GM11168 (cell line): ENCODE measurements around the gene PCDHGA12.
"Not testable (repeated sequence)": the region's sequence is repeated elsewhere in the genome, so short reads cannot be mapped to it uniquely, and the experiment has no call there.

ENCODE experiments used
- in situ Hi-C: fragments of 300-500 bp; cut with MboI; formaldehyde crosslinking; loops from one replicate; pipeline ENCODE4 v1.12.0; 2022; ENCODE audit warnings: low sequenced_read_pairs; ENCODE audit not compliant: unreplicated experiment

The PCDHGA12 gene

DNA sequence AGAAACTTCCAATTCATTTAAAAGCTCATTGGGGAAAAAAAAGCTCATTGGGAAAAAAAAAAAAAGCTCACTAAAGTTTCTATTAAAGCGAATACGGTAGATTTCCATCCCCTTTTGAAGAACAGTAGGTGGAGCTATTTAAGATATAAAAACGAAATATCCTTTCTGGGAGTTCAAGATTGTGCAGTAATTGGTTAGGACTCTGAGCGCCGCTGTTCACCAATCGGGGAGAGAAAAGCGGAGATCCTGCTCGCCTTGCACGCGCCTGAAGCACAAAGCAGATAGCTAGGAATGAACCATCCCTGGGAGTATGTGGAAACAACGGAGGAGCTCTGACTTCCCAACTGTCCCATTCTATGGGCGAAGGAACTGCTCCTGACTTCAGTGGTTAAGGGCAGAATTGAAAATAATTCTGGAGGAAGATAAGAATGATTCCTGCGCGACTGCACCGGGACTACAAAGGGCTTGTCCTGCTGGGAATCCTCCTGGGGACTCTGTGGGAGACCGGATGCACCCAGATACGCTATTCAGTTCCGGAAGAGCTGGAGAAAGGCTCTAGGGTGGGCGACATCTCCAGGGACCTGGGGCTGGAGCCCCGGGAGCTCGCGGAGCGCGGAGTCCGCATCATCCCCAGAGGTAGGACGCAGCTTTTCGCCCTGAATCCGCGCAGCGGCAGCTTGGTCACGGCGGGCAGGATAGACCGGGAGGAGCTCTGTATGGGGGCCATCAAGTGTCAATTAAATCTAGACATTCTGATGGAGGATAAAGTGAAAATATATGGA lies at the start of gene PCDHGA12:
TSS of gene PCDHGA12 (plus strand) at position 176 of the 782 bp plus-strand sequence. CDS start at position 429, 253 bp downstream.
- in situ Hi-C loops = no loop called here

DNA sequence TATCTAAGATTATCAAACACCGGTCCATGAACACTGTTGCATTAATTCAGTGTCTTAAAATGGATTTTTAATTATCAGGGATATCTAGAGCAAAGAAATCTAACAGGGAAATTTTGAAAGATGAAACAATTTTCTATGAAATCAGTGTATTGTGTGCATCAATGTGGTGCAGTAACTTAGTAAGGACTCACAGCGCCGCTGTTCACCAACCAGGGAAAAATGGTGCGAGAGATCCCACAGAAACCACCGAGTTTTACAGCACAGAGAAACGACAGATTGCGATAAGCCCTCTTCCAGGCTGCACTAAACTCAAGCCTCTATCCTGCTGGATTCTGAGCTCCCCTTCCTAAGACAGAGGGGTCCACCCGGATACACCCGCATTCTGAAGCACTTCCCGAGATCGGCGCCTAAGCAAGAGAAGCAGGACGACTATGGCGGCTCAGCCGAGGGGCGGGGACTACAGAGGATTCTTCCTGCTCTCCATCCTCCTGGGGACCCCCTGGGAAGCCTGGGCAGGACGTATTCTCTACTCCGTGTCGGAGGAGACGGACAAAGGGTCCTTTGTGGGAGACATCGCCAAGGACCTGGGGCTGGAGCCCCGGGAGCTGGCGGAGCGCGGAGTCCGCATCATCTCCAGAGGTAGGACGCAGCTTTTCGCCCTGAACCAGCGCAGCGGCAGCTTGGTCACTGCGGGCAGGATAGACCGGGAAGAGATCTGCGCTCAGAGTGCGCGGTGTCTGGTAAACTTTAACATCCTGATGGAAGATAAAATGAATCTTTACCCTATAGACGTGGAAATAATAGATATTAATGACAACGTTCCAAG lies 47.6 kb upstream of the PCDHGA12 start, which contains the start of gene PCDHGA7:
TSS of gene PCDHGA7 (plus strand) at position 274 of the 826 bp plus-strand sequence. CDS start at position 432, 158 bp downstream.
- in situ Hi-C loops = no loop called here

GRCh38 chr5:141383345-141383744 lies 47.0 kb upstream of the PCDHGA12 start:
- in situ Hi-C loops = no loop called here

- in situ Hi-C loops = no loop called here
Observed at GRCh38 chr5:141384471-141385267, 45.6 kb upstream of the PCDHGA12 start.

GRCh38 chr5:141387557-141388311 lies 42.6 kb upstream of the PCDHGA12 start, which contains the start of gene PCDHGB4:
TSS of gene PCDHGB4 (plus strand) at chr5:141387698. CDS start at chr5:141387885, 187 bp downstream.
- in situ Hi-C loops = not testable (repeated sequence)

DNA sequence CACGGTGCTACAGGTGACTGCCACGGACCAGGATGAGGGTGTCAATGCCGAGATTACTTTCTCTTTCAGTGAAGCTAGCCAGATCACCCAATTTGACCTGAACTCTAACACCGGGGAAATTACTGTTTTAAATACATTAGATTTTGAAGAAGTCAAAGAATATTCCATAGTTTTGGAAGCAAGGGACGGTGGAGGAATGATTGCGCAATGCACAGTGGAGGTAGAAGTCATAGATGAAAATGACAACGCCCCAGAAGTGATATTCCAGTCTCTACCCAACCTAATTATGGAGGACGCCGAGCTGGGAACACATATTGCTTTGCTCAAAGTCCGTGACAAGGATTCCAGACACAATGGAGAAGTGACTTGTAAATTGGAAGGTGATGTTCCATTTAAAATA lies 41.6 kb upstream of the PCDHGA12 start:
- in situ Hi-C loops = no loop called here

- in situ Hi-C loops = loop anchor here (10.0 kb wide), 1 partner anchor 655 kb away; no protein-coding TSS in a partner anchor
Observed at GRCh38 chr5:141389153-141390042, 40.9 kb upstream of the PCDHGA12 start.

DNA sequence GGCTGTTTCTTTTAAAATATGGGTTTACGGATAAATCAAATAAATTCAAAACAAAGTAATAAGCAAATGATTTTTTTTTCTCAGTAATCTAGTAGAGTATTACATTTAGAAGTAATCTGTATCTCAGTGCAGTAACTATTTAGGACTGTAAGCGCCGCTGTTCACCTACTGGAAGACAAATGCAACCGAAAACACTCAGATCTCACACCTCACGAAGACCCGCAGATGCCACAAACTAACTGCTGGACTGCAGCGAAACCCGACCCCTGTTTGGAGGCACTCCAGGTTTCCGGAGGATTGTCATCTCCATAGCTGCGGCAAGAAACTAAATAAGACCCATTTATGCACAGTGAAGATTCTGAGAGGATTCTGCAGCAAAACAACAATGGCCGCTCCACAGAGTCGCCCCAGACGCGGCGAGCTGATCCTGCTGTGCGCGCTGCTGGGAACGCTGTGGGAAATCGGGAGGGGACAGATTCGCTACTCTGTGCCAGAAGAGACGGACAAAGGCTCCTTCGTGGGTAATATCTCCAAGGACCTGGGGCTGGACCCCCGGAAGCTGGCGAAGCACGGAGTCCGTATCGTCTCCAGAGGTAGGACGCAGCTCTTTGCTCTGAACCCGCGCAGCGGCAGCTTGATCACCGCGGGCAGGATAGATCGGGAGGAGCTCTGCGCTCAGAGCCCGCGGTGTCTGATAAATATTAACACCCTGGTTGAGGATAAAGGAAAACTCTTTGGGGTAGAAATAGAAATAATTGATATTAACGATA lies 37.7 kb upstream of the PCDHGA12 start, which contains the start of gene PCDHGA8:
TSS of gene PCDHGA8 (plus strand) at position 205 of the 770 bp plus-strand sequence. CDS start at position 386, 181 bp downstream.
- in situ Hi-C loops = loop anchor here (10.0 kb wide), 1 partner anchor 658 kb away; no protein-coding TSS in a partner anchor

- in situ Hi-C loops = loop anchor here (10.0 kb wide), 1 partner anchor 658 kb away; no protein-coding TSS in a partner anchor
Observed at GRCh38 chr5:141393267-141393666, 37.0 kb upstream of the PCDHGA12 start.

DNA sequence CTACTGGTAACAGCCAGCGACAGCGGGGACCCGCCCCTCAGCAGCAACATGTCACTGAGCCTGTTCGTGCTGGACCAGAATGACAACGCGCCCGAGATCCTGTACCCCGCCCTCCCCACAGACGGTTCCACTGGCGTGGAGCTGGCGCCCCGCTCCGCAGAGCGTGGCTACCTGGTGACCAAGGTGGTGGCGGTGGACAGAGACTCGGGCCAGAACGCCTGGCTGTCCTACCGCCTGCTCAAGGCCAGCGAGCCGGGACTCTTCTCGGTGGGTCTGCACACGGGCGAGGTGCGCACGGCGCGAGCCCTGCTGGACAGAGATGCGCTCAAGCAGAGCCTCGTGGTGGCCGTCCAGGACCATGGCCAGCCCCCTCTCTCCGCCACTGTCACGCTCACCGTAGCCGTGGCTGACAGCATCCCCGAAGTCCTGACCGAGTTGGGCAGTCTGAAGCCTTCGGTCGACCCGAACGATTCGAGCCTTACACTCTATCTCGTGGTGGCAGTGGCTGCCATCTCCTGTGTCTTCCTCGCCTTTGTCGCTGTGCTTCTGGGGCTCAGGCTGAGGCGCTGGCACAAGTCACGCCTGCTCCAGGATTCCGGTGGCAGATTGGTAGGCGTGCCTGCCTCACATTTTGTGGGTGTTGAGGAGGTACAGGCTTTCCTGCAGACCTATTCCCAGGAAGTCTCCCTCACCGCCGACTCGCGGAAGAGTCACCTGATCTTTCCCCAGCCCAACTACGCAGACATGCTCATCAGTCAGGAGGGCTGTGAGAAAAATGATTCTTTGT lies 35.7 kb upstream of the PCDHGA12 start:
- in situ Hi-C loops = loop anchor here (10.0 kb wide), 1 partner anchor 660 kb away; no protein-coding TSS in a partner anchor

DNA sequence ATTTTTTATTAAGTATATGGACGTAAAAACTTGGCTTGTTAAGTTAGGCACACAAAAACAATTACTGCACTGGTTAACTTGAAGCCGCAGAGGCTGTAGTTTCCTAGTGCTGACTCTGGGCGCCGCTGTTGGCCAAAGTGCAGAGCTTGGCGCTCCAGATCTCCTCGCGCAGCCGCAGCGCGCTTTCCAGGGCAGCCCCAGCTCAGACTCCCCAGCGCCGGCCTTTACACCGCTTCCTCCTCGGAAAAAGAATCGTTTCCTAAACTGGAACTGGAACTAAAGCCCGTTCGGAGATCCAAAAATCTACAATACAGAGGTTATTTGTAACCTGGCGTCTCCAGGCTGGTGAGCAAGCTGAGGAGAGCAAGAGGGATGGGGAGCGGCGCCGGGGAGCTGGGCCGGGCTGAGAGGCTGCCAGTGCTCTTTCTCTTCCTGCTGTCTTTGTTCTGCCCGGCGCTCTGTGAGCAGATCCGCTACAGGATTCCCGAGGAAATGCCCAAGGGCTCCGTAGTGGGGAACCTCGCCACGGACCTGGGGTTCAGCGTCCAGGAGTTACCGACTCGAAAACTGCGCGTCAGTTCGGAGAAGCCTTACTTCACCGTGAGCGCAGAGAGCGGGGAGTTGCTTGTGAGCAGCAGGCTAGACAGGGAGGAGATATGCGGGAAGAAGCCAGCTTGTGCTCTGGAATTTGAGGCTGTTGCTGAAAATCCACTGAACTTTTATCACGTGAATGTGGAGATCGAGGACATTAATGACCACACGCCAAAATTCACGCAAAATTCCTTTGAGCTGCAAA lies 32.4 kb upstream of the PCDHGA12 start, which contains the start of gene PCDHGB5:
TSS of gene PCDHGB5 (plus strand) at position 192 of the 796 bp plus-strand sequence. CDS start at position 373, 181 bp downstream.
- in situ Hi-C loops = loop anchor here (10.0 kb wide), 1 partner anchor 663 kb away; no protein-coding TSS in a partner anchor

- in situ Hi-C loops = loop anchor here (10.0 kb wide), 1 partner anchor 664 kb away; no protein-coding TSS in a partner anchor
Observed at GRCh38 chr5:141398608-141399007, 31.7 kb upstream of the PCDHGA12 start.

DNA sequence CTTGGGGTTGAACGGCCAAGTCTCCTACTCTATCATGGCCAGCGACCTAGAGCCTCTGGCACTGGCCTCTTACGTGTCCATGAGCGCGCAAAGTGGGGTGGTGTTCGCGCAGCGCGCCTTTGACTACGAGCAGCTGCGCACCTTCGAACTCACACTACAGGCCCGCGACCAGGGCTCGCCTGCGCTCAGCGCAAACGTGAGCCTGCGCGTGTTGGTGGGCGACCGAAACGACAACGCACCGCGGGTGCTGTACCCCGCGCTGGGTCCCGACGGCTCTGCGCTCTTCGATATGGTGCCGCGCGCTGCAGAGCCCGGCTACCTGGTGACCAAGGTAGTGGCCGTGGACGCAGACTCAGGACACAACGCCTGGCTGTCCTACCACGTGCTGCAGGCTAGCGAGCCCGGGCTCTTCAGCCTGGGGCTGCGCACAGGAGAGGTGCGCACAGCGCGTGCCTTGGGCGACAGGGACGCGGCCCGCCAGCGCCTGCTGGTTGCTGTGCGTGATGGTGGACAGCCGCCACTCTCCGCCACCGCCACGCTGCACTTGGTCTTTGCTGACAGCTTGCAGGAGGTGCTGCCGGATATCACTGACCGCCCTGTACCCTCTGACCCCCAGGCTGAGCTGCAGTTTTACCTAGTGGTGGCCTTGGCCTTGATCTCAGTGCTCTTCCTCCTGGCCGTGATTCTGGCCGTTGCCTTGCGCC lies 30.6 kb upstream of the PCDHGA12 start:
- in situ Hi-C loops = loop anchor here (10.0 kb wide), 1 partner anchor 665 kb away; no protein-coding TSS in a partner anchor

DNA sequence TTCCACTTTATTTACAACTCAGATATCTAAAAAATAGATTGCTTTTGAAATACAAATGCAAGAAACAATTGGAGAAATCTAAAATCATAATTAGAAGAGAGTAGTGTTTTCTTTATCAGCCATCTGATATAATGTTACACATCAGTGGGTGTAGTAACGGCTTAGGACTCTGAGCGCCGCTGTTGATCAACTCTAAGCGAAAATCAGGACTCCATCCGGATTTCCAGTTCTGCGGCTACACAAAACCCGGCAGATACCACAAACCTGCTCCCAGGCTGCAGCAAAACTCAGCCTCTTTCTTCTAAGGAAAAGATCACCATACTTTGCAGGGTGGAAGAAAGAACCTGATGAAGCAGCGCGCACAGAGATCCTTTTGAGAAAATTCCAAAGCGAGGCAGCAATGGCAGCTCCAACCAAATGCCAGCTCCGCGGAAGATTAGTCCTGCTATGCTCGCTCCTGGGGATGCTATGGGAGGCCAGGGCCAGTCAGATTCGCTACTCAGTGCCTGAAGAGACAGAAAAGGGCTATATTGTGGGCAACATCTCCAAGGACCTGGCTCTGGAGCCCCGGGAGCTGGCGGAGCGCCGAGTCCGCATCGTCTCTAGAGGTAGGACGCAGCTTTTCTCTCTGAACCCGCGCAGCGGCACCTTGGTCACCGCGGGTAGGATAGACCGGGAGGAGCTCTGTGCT lies 27.6 kb upstream of the PCDHGA12 start, which contains the start of gene PCDHGA9:
TSS of gene PCDHGA9 (plus strand) at position 226 of the 691 bp plus-strand sequence. CDS start at position 401, 175 bp downstream.
- in situ Hi-C loops = no loop called here
